Measurements from ENCODE around the gene TP73.

The TP73 gene

GRCh38 chr1:3768811-3769390 is 116.6 kb downstream of the TP73 start:
- no peak for DNase-seq (ENCODE audit: low read depth)

- no peak for DNase-seq (ENCODE audit: low read depth)
These were observed 117.9 kb downstream of the TP73 start for GRCh38 chr1:3770047-3770765.

GRCh38 chr1:3771108-3772026 is 119.1 kb downstream of the TP73 start:
- DNase-seq (ENCODE audit: low read depth) = no peak

GRCh38 chr1:3772027-3772714 is 119.9 kb downstream of the TP73 start:
- DNase-seq (ENCODE audit: low read depth) = no peak

- no peak for DNase-seq (ENCODE audit: low read depth)
These were observed 120.6 kb downstream of the TP73 start, which contains the start of gene SMIM1 for GRCh38 chr1:3772715-3773571. SMIM1 (plus strand) TSS chr1:3772749; CDS start chr1:3775374, 2,625 bp downstream.

GRCh38 chr1:3773572-3774275 is 121.4 kb downstream of the TP73 start:
- DNase-seq (ENCODE audit: low read depth) = no peak

- no peak for DNase-seq (ENCODE audit: low read depth)
These were observed 122.1 kb downstream of the TP73 start for GRCh38 chr1:3774276-3774945.

- DNase-seq (ENCODE audit: low read depth) = no peak
These were observed 122.7 kb downstream of the TP73 start for GRCh38 chr1:3774946-3775489.

- DNase-seq (ENCODE audit: low read depth) = no peak
These were observed 123.3 kb downstream of the TP73 start for GRCh38 chr1:3775490-3776230.

- no peak for DNase-seq (ENCODE audit: low read depth)
These were observed 124.1 kb downstream of the TP73 start for GRCh38 chr1:3776231-3776961.

- no peak for DNase-seq (ENCODE audit: low read depth)
These were observed 124.8 kb downstream of the TP73 start for GRCh38 chr1:3777078-3777547.

- DNase-seq (ENCODE audit: low read depth) = no peak
These were observed 125.6 kb downstream of the TP73 start for GRCh38 chr1:3777647-3778589.

GRCh38 chr1:3778590-3779264 is 126.4 kb downstream of the TP73 start:
- DNase-seq (ENCODE audit: low read depth) = no peak

- no peak for DNase-seq (ENCODE audit: low read depth)
These were observed 127.1 kb downstream of the TP73 start for GRCh38 chr1:3779265-3779911.

- DNase-seq (ENCODE audit: low read depth) = no peak
These were observed 127.6 kb downstream of the TP73 start for GRCh38 chr1:3779912-3780416.

- no peak for DNase-seq (ENCODE audit: low read depth)
These were observed 128.6 kb downstream of the TP73 start for GRCh38 chr1:3780901-3781300.
